GM12891 (cell line): ENCODE results near the gene ACOT12.
"Not testable (repeated sequence)": the region's sequence is repeated elsewhere in the genome, so short reads cannot be mapped to it uniquely, and the experiment has no call there.

Experiments
- DNase-seq: peaks from one replicate; pipeline ENCODE4 v3.0.0; 2011; ENCODE audit warnings: low spot score; ENCODE audit not compliant: insufficient read length
- FAIRE-seq: peaks from 2 replicates; lab custom pipeline; 2011; peaks lifted over from hg19 to GRCh38; lab: Jason Lieb, UNC
- PAX5 ChIP-seq: IDR thresholded peaks from 2 replicates; pipeline ENCODE4 v1.6.1; 2011; ENCODE audit warnings: low read length, moderate library complexity, mild to moderate bottlenecking; ENCODE audit not compliant: insufficient read depth, severe bottlenecking
- POLR2A ChIP-seq: IDR thresholded peaks from 2 replicates; pipeline ENCODE4 v1.6.1; 2011; ENCODE audit warnings: low read depth, low read length, control low read depth
- POLR2AphosphoS5 ChIP-seq: IDR thresholded peaks from 2 replicates; pipeline ENCODE4 v1.6.1; 2011; ENCODE audit warnings: low read depth, low read length, control low read depth
- POU2F2 ChIP-seq: IDR thresholded peaks from 2 replicates; pipeline ENCODE4 v1.6.1; 2011; ENCODE audit warnings: low read depth, mild to moderate bottlenecking, control low read depth, low read length, moderate library complexity
- SPI1 ChIP-seq: IDR thresholded peaks from 2 replicates; pipeline ENCODE4 v1.6.1; 2011; ENCODE audit warnings: low read depth, low read length, control low read depth
- TAF1 ChIP-seq: IDR thresholded peaks from 2 replicates; pipeline ENCODE4 v1.6.1; 2011; ENCODE audit warnings: low read depth, low read length, control low read depth

The ACOT12 gene

GRCh38 chr5:81303563-81303962 lies 90.4 kb downstream of the ACOT12 start:
- TF ChIP-seq POU2F2 (no peak), TAF1 (no peak), POLR2AphosphoS5 (no peak), PAX5 (no peak), POLR2A (no peak), SPI1 (no peak)
- DNase-seq (no peak), FAIRE-seq (no peak)

GRCh38 chr5:81302596-81302995 lies 91.3 kb downstream of the ACOT12 start:
- DNase-seq (no peak), FAIRE-seq (no peak)
- TF ChIP-seq POU2F2 (no peak), SPI1 (no peak), TAF1 (no peak), POLR2AphosphoS5 (no peak), PAX5 (no peak), POLR2A (no peak)

GRCh38 chr5:81301271-81302015 lies 92.5 kb downstream of the ACOT12 start, which contains the start of gene ZCCHC9:
Gene ZCCHC9, plus strand, starts transcription at chr5:81301587. Its CDS starts 3,171 bp downstream, at chr5:81304758.
- TF ChIP-seq SPI1, result no peak
- peak; percentile 94 for TF ChIP-seq POLR2A
- peak; percentile 97 for TF ChIP-seq POLR2AphosphoS5
- peak; percentile 87 for TF ChIP-seq TAF1
- TF ChIP-seq PAX5, result peak; percentile 24
- peak; percentile 93 for TF ChIP-seq POU2F2
- DNase-seq, result peak; percentile 78
- FAIRE-seq, result peak; percentile 97

- TF ChIP-seq POLR2A, result no peak
- no peak for TF ChIP-seq POU2F2
- TF ChIP-seq TAF1, result no peak
- TF ChIP-seq POLR2AphosphoS5, result no peak
- TF ChIP-seq PAX5, result no peak
- no peak for TF ChIP-seq SPI1
- DNase-seq (no peak), FAIRE-seq (no peak)
These were observed 93.0 kb downstream of the ACOT12 start for GRCh38 chr5:81300921-81301270.

GRCh38 chr5:81297531-81297930 lies 96.4 kb downstream of the ACOT12 start:
- FAIRE-seq (no peak), DNase-seq (no peak)
- TF ChIP-seq PAX5 (no peak), TAF1 (no peak), POLR2A (no peak), POU2F2 (no peak), SPI1 (no peak), POLR2AphosphoS5 (no peak)

GRCh38 chr5:81294021-81294420 lies 99.9 kb downstream of the ACOT12 start:
- DNase-seq, FAIRE-seq: not testable (repeated sequence)

- TF ChIP-seq POU2F2, result no peak
- TF ChIP-seq POLR2A, result no peak
- TF ChIP-seq POLR2AphosphoS5, result no peak
- no peak for TF ChIP-seq SPI1
- no peak for TF ChIP-seq TAF1
- TF ChIP-seq PAX5, result no peak
- DNase-seq, result no peak
- FAIRE-seq, result no peak
These were observed 101.8 kb downstream of the ACOT12 start for GRCh38 chr5:81292130-81292529.

- no peak for TF ChIP-seq SPI1
- no peak for TF ChIP-seq POLR2AphosphoS5
- no peak for TF ChIP-seq TAF1
- TF ChIP-seq POLR2A, result no peak
- FAIRE-seq, result no peak
- no peak for DNase-seq
These were observed 103.8 kb downstream of the ACOT12 start for GRCh38 chr5:81290146-81290545.

- FAIRE-seq (no peak), DNase-seq (no peak)
- TF ChIP-seq POLR2A (no peak), TAF1 (no peak), SPI1 (no peak), POU2F2 (no peak), POLR2AphosphoS5 (no peak), PAX5 (no peak)
These were observed 105.9 kb downstream of the ACOT12 start for GRCh38 chr5:81288021-81288433.
